Epidermal melanocyte (primary cell): Measurements from ENCODE around the gene IRX6.

Experiments
- DNase-seq: peaks from one replicate; pipeline ENCODE4 v3.0.0; 2011; ENCODE audit warnings: low spot score; ENCODE audit not compliant: insufficient read length

The IRX6 gene

GRCh38 chr16:55323637-55324271 lies at the start of gene IRX6:
IRX6 (plus strand) TSS chr16:55324203; CDS start chr16:55325092, 889 bp downstream.
- peak; percentile 50 for DNase-seq

GRCh38 chr16:55274391-55274790 lies 49.6 kb upstream of the IRX6 start:
- no peak for DNase-seq

GRCh38 chr16:55275167-55275566 lies 48.8 kb upstream of the IRX6 start:
- no peak for DNase-seq

GRCh38 chr16:55275869-55276268 lies 48.1 kb upstream of the IRX6 start:
- DNase-seq, result no peak

- DNase-seq, result no peak
Measured at GRCh38 chr16:55277536-55277935, 46.5 kb upstream of the IRX6 start.

- DNase-seq, result no peak
Measured at GRCh38 chr16:55279598-55279997, 44.4 kb upstream of the IRX6 start.

- no peak for DNase-seq
Measured at GRCh38 chr16:55280587-55280986, 43.4 kb upstream of the IRX6 start.

GRCh38 chr16:55282441-55282840 lies 41.6 kb upstream of the IRX6 start:
- DNase-seq, result no peak

GRCh38 chr16:55283812-55284717 lies 39.9 kb upstream of the IRX6 start:
- DNase-seq, result peak; percentile 64

GRCh38 chr16:55284718-55285099 lies 39.3 kb upstream of the IRX6 start:
- no peak for DNase-seq

GRCh38 chr16:55285586-55285985 lies 38.4 kb upstream of the IRX6 start:
- no peak for DNase-seq

GRCh38 chr16:55289353-55289752 lies 34.6 kb upstream of the IRX6 start:
- no peak for DNase-seq

- no peak for DNase-seq
Measured at GRCh38 chr16:55291847-55292246, 32.2 kb upstream of the IRX6 start.

- DNase-seq, result no peak
Measured at GRCh38 chr16:55292491-55292890, 31.5 kb upstream of the IRX6 start.

- no peak for DNase-seq
Measured at GRCh38 chr16:55294129-55294528, 29.9 kb upstream of the IRX6 start.

GRCh38 chr16:55294931-55295342 lies 29.1 kb upstream of the IRX6 start:
- no peak for DNase-seq

- DNase-seq, result no peak
Measured at GRCh38 chr16:55297062-55297909, 26.7 kb upstream of the IRX6 start.

- no peak for DNase-seq
Measured at GRCh38 chr16:55297910-55298479, 26.0 kb upstream of the IRX6 start.

GRCh38 chr16:55301385-55302008 lies 22.5 kb upstream of the IRX6 start:
- DNase-seq, result no peak

- DNase-seq, result no peak
Measured at GRCh38 chr16:55302635-55303034, 21.4 kb upstream of the IRX6 start.

GRCh38 chr16:55308973-55309372 lies 15.0 kb upstream of the IRX6 start:
- DNase-seq, result no peak
